ENCODE results near the gene NFATC2IP.

The NFATC2IP gene

GRCh38 chr16:28917095-28917494 lies 33.6 kb upstream of the NFATC2IP start:
- H3K4me3 ChIP-seq (ENCODE audit: control insufficient read depth, low read depth, low read length), result no peak overlapping the region
- no peak for DNase-seq (ENCODE audit: low read depth)
- no peak for TF ChIP-seq CTCF (conservative IDR thresholded peaks at IDR 0.05; ENCODE audit: control insufficient read depth, insufficient read depth, low read depth, low read length)

GRCh38 chr16:28918698-28919097 lies 32.0 kb upstream of the NFATC2IP start:
- DNase-seq (ENCODE audit: low read depth), result no peak
- H3K4me3 ChIP-seq (ENCODE audit: control insufficient read depth, low read depth, low read length), result no peak overlapping the region
- TF ChIP-seq CTCF (conservative IDR thresholded peaks at IDR 0.05; ENCODE audit: control insufficient read depth, insufficient read depth, low read depth, low read length), result no peak

GRCh38 chr16:28923231-28923587 lies 27.5 kb upstream of the NFATC2IP start:
- TF ChIP-seq CTCF (conservative IDR thresholded peaks at IDR 0.05; ENCODE audit: control insufficient read depth, insufficient read depth, low read depth, low read length), result no peak
- no peak for DNase-seq (ENCODE audit: low read depth)
- H3K4me3 ChIP-seq (ENCODE audit: control insufficient read depth, low read depth, low read length), result no peak overlapping the region

GRCh38 chr16:28923652-28924398 lies 26.9 kb upstream of the NFATC2IP start:
- H3K4me3 ChIP-seq (ENCODE audit: control insufficient read depth, low read depth, low read length), result no peak overlapping the region
- DNase-seq (ENCODE audit: low read depth), result no peak
- no peak for TF ChIP-seq CTCF (conservative IDR thresholded peaks at IDR 0.05; ENCODE audit: control insufficient read depth, insufficient read depth, low read depth, low read length)

GRCh38 chr16:28924399-28924761 lies 26.4 kb upstream of the NFATC2IP start:
- no peak for DNase-seq (ENCODE audit: low read depth)
- no peak for TF ChIP-seq CTCF (conservative IDR thresholded peaks at IDR 0.05; ENCODE audit: control insufficient read depth, insufficient read depth, low read depth, low read length)
- H3K4me3 ChIP-seq (ENCODE audit: control insufficient read depth, low read depth, low read length), result peak overlapping the region; percentile 78

GRCh38 chr16:28924762-28925385 lies 25.9 kb upstream of the NFATC2IP start, which contains the start of gene RABEP2:
RABEP2 (minus strand) TSS chr16:28925238; CDS start chr16:28925163, 75 bp downstream.
- DNase-seq (ENCODE audit: low read depth), result peak; percentile 77
- TF ChIP-seq CTCF (conservative IDR thresholded peaks at IDR 0.05; ENCODE audit: control insufficient read depth, insufficient read depth, low read depth, low read length), result no peak
- H3K4me3 ChIP-seq (ENCODE audit: control insufficient read depth, low read depth, low read length), result peak within 1 kb of the TSS; percentile 78
